ENCODE measurements around the gene PARD3B. TPM values are rescaled to one million over a fixed set of nuclear protein-coding genes. Genes with fewer than 3 reads are reported as not detected.

The PARD3B gene
- total RNA-seq, 2 experiments from 2014 or later: 0.49 to 1.1 TPM

GRCh38 chr2:205505371-205505770, 960.1 kb downstream of the PARD3B start:
- no peaks in the 10 kb centered on the region for H3K36me3 Mint-ChIP-seq
- DNase-seq: no peak
- H3K4me3 Mint-ChIP-seq: no peak overlapping the region
- H3K9me3 Mint-ChIP-seq: peaks cover 2% of the 10 kb centered on the region
- no peaks in the 10 kb centered on the region for H3K27me3 Mint-ChIP-seq
- peaks cover 2% of the 10 kb centered on the region for H3K4me1 Mint-ChIP-seq
- no peak overlapping the region for H3K27ac Mint-ChIP-seq

- Mint-ChIP-seq H3K4me1 (no peaks in the 10 kb centered on the region), H3K27ac (no peak overlapping the region), H3K9me3 (peaks cover 2% of the 10 kb centered on the region), H3K4me3 (no peak overlapping the region), H3K36me3 (no peaks in the 10 kb centered on the region), H3K27me3 (no peaks in the 10 kb centered on the region)
- DNase-seq: no peak
These were observed 964.4 kb downstream of the PARD3B start for GRCh38 chr2:205509655-205510054.

- Mint-ChIP-seq H3K4me1 (no peaks in the 10 kb centered on the region), H3K27ac (no peak overlapping the region), H3K27me3 (no peaks in the 10 kb centered on the region), H3K9me3 (no peaks in the 10 kb centered on the region), H3K36me3 (no peaks in the 10 kb centered on the region), H3K4me3 (no peak overlapping the region)
- no peak for DNase-seq
These were observed 965.1 kb downstream of the PARD3B start for GRCh38 chr2:205510345-205510744.

DNA sequence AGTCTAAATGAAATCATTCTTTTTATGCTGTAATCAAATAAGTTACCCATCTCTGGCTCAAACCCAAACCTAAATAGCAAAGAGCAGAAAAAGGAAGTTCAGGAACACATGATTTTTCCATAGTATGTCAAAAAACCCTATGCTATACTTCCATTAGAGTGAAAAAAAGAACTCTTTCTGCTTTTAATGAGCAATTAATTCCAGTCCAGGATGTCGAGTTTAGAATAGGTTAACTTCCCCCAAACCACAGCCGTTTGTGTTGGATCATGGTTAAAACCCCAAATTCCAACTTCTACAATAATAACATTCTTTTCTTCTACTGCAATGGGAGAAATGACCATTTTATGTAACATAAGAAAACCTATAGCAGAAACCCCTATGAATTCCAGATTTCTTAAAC, 965.9 kb downstream of the PARD3B start:
- no peaks in the 10 kb centered on the region for H3K4me1 Mint-ChIP-seq

DNA sequence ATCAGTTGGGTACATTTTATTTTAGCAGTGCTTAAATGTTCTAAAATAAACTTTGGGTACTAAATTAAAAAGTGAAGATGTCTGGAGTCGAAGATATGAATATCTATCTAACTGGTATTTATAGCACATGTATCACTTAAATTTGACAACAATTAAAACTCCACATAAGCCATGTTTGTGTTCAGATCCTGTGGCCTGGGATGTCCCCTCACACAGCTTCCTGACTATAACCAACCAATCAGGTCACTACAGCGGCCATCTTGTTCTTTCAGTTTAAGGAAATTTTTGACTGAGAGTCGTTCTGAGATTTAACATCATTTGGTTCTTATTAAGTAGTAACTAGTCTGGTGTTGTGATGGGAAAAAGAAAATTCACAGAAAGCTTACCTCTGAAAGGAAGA, 966.4 kb downstream of the PARD3B start:
- Mint-ChIP-seq H3K9me3 (no peaks in the 10 kb centered on the region), H3K36me3 (no peaks in the 10 kb centered on the region), H3K4me1 (no peaks in the 10 kb centered on the region), H3K27ac (no peak overlapping the region), H3K27me3 (no peaks in the 10 kb centered on the region), H3K4me3 (no peak overlapping the region)
- no peak for DNase-seq

More for the DNA sequence above, 965.9 kb downstream of the PARD3B start:
- Mint-ChIP-seq H3K27ac (no peak overlapping the region), H3K4me3 (no peak overlapping the region), H3K9me3 (no peaks in the 10 kb centered on the region), H3K36me3 (no peaks in the 10 kb centered on the region), H3K27me3 (no peaks in the 10 kb centered on the region)
- DNase-seq: no peak

DNA sequence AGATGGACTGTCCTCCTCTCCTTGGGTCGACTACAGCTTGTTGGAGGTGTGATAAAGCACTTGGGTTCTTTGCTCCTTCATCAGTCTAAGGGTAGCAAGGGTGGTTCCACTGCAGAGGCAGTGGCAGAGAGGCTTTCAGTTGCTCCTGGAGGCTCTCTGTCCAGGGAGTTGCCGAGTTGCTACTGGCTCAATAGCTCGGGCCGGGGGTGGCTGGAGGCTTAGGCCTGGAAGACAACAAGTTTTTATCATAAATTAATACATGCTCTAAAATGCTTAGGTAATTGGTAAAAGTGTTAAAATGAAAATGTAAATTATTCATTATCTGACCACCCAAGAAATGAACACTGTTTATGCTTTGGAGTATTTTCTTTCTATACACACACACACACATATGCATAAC, 975.0 kb downstream of the PARD3B start:
- no peak for DNase-seq
- Mint-ChIP-seq H3K36me3 (peaks cover 2% of the 10 kb centered on the region), H3K27me3 (peaks cover 7% of the 10 kb centered on the region), H3K4me3 (no peak overlapping the region), H3K27ac (no peak overlapping the region), H3K9me3 (peaks cover 11% of the 10 kb centered on the region), H3K4me1 (no peaks in the 10 kb centered on the region)

- Mint-ChIP-seq H3K4me1 (no peaks in the 10 kb centered on the region), H3K27ac (no peak overlapping the region), H3K27me3 (peaks cover 10% of the 10 kb centered on the region), H3K4me3 (no peak overlapping the region), H3K36me3 (no peaks in the 10 kb centered on the region), H3K9me3 (peaks cover 2% of the 10 kb centered on the region)
- DNase-seq: no peak
These were observed 979.4 kb downstream of the PARD3B start for GRCh38 chr2:205524656-205525055.

- peaks cover 17% of the 10 kb centered on the region for H3K27me3 Mint-ChIP-seq
- H3K36me3 Mint-ChIP-seq: no peaks in the 10 kb centered on the region
- H3K4me1 Mint-ChIP-seq: no peaks in the 10 kb centered on the region
- no peaks in the 10 kb centered on the region for H3K9me3 Mint-ChIP-seq
- no peak overlapping the region for H3K4me3 Mint-ChIP-seq
- no peak overlapping the region for H3K27ac Mint-ChIP-seq
- DNase-seq: no peak
These were observed 982.5 kb downstream of the PARD3B start for GRCh38 chr2:205527801-205528200.

GRCh38 chr2:205531072-205531471, 985.8 kb downstream of the PARD3B start:
- peaks cover 10% of the 10 kb centered on the region for H3K27me3 Mint-ChIP-seq
- no peaks in the 10 kb centered on the region for H3K9me3 Mint-ChIP-seq
- no peak overlapping the region for H3K27ac Mint-ChIP-seq

GRCh38 chr2:205531489-205532148, 986.3 kb downstream of the PARD3B start:
- peaks cover 10% of the 10 kb centered on the region for H3K27me3 Mint-ChIP-seq
- H3K27ac Mint-ChIP-seq: no peak overlapping the region
- no peak overlapping the region for H3K4me3 Mint-ChIP-seq
- H3K4me1 Mint-ChIP-seq: no peaks in the 10 kb centered on the region
- no peaks in the 10 kb centered on the region for H3K9me3 Mint-ChIP-seq
- no peak for DNase-seq
- H3K36me3 Mint-ChIP-seq: no peaks in the 10 kb centered on the region

More at GRCh38 chr2:205531072-205531471, 985.8 kb downstream of the PARD3B start:
- no peak for DNase-seq
- Mint-ChIP-seq H3K4me1 (no peaks in the 10 kb centered on the region), H3K4me3 (no peak overlapping the region), H3K36me3 (no peaks in the 10 kb centered on the region)

GRCh38 chr2:205535001-205535400, 989.7 kb downstream of the PARD3B start:
- H3K36me3 Mint-ChIP-seq: no peaks in the 10 kb centered on the region
- H3K4me1 Mint-ChIP-seq: peaks cover 5% of the 10 kb centered on the region
- no peak for DNase-seq
- no peaks in the 10 kb centered on the region for H3K9me3 Mint-ChIP-seq
- H3K27me3 Mint-ChIP-seq: peaks cover 7% of the 10 kb centered on the region
- H3K4me3 Mint-ChIP-seq: no peak overlapping the region
- no peak overlapping the region for H3K27ac Mint-ChIP-seq

DNA sequence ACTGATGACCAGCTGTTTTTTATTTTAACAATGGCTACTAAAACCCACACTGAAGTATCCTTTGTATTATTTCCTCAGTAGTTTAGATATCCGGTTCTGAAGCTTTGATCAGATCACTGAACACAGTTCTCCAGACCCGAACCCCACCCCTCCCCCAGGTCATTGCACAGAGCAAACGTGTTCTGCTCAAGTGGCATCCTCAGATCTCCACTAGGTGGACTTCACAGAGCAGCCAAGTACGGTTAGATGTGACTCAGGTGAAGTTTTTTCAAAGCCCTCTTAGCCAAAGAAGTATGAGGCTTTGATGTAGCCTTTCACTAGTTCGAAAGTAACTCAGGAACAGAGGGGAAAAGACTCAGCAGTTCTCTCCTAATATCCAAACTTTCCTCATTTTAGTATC, 994.3 kb downstream of the PARD3B start:
- H3K36me3 Mint-ChIP-seq: no peaks in the 10 kb centered on the region
- no peak overlapping the region for H3K4me3 Mint-ChIP-seq
- peaks cover 28% of the 10 kb centered on the region for H3K4me1 Mint-ChIP-seq
- no peak overlapping the region for H3K27ac Mint-ChIP-seq
- no peak for DNase-seq
- no peaks in the 10 kb centered on the region for H3K9me3 Mint-ChIP-seq
- no peaks in the 10 kb centered on the region for H3K27me3 Mint-ChIP-seq

- no peak for DNase-seq
- Mint-ChIP-seq H3K4me3 (no peak overlapping the region), H3K27me3 (no peaks in the 10 kb centered on the region), H3K27ac (no peak overlapping the region), H3K36me3 (no peaks in the 10 kb centered on the region), H3K4me1 (peaks cover 28% of the 10 kb centered on the region), H3K9me3 (no peaks in the 10 kb centered on the region)
These were observed 994.8 kb downstream of the PARD3B start for GRCh38 chr2:205540036-205540435.

- DNase-seq: peak; percentile 6
- no peaks in the 10 kb centered on the region for H3K9me3 Mint-ChIP-seq
- no peaks in the 10 kb centered on the region for H3K27me3 Mint-ChIP-seq
- H3K36me3 Mint-ChIP-seq: no peaks in the 10 kb centered on the region
- no peak overlapping the region for H3K4me3 Mint-ChIP-seq
- H3K27ac Mint-ChIP-seq: peak overlapping the region; percentile 18
- H3K4me1 Mint-ChIP-seq: peaks cover 30% of the 10 kb centered on the region
These were observed 998.1 kb downstream of the PARD3B start for GRCh38 chr2:205543262-205543843.

GRCh38 chr2:205543937-205544702, 998.8 kb downstream of the PARD3B start:
- Mint-ChIP-seq H3K27me3 (no peaks in the 10 kb centered on the region), H3K36me3 (no peaks in the 10 kb centered on the region), H3K9me3 (no peaks in the 10 kb centered on the region), H3K27ac (peak overlapping the region; percentile 73), H3K4me1 (peaks cover 30% of the 10 kb centered on the region), H3K4me3 (no peak overlapping the region)
- DNase-seq: no peak

Measured in activated naive CD8-positive, alpha-beta T cell treated with anti-CD3 and anti-CD28 coated beads for 36 hours (primary cell).